Muscle layer of colon (tissue), 2 donors: ENCODE measurements around the gene WWC1.

Experiments used
- H3K27ac ChIP-seq: one replicate; pipeline ENCODE4 v1.7.0; 2013; ENCODE audit warnings: low read depth, mild to moderate bottlenecking, low read length, moderate library complexity
- H3K27me3 ChIP-seq, 2 donors: one replicate each; pipeline ENCODE4 v1.7.0; 2013; ENCODE audit warnings: low read length in 2 of 2, mild to moderate bottlenecking in 2 of 2; ENCODE audit not compliant: insufficient read depth in 2 of 2, control insufficient read depth in 1 of 2
- H3K36me3 ChIP-seq: one replicate; pipeline ENCODE4 v1.7.0; 2013; ENCODE audit warnings: mild to moderate bottlenecking, low read length; ENCODE audit not compliant: insufficient read depth
- H3K4me1 ChIP-seq: one replicate; pipeline ENCODE4 v1.7.0; 2013; ENCODE audit warnings: mild to moderate bottlenecking, low read length; ENCODE audit not compliant: insufficient read depth
- H3K4me3 ChIP-seq, 2 donors: one replicate each; pipeline ENCODE4 v1.7.0; 2013; ENCODE audit warnings: low read length in 2 of 2, low read depth in 1 of 2, mild to moderate bottlenecking in 1 of 2, moderate library complexity in 1 of 2
- H3K9ac ChIP-seq: one replicate; pipeline ENCODE4 v1.7.0; 2013; ENCODE audit warnings: low read length
- H3K9me3 ChIP-seq: one replicate; pipeline ENCODE4 v1.7.0; 2013; ENCODE audit warnings: mild to moderate bottlenecking, low read length
- donor health status: abdominal sarcoma.
- donor health status: Adenocarcinoma of cecum.

Gene WWC1

GRCh38 chr5:168464641-168465040 is 173.2 kb downstream of the WWC1 start:
- no peak overlapping the region for H3K27ac ChIP-seq

GRCh38 chr5:168467755-168468330 is 176.4 kb downstream of the WWC1 start:
- Histone ChIP-seq H3K9ac (no peak overlapping the region), H3K4me3 (no peak overlapping the region), H3K36me3 (no peaks in the 10 kb centered on the region)

More at GRCh38 chr5:168464641-168465040, 173.2 kb downstream of the WWC1 start:
- no peaks in the 10 kb centered on the region for H3K36me3 ChIP-seq
- H3K9me3 ChIP-seq: no peaks in the 10 kb centered on the region
- H3K4me1 ChIP-seq: no peaks in the 10 kb centered on the region
- H3K27me3 ChIP-seq: no peaks in the 10 kb centered on the region
- H3K4me3 ChIP-seq: no peak overlapping the region
- no peak overlapping the region for H3K9ac ChIP-seq

GRCh38 chr5:168468836-168469235 is 177.4 kb downstream of the WWC1 start:
- Histone ChIP-seq H3K27me3 (no peaks in the 10 kb centered on the region), H3K9me3 (no peaks in the 10 kb centered on the region), H3K27ac (no peak overlapping the region), H3K9ac (no peak overlapping the region), H3K4me1 (no peaks in the 10 kb centered on the region), H3K36me3 (no peaks in the 10 kb centered on the region), H3K4me3 (no peak overlapping the region)

More at GRCh38 chr5:168467755-168468330, 176.4 kb downstream of the WWC1 start:
- Histone ChIP-seq H3K4me1 (no peaks in the 10 kb centered on the region), H3K27me3 (no peaks in the 10 kb centered on the region), H3K27ac (no peak overlapping the region), H3K9me3 (no peaks in the 10 kb centered on the region)

GRCh38 chr5:168469816-168470215 is 178.4 kb downstream of the WWC1 start:
- Histone ChIP-seq H3K4me1 (no peaks in the 10 kb centered on the region), H3K9ac (no peak overlapping the region), H3K27ac (no peak overlapping the region), H3K36me3 (no peaks in the 10 kb centered on the region), H3K27me3 (no peaks in the 10 kb centered on the region), H3K9me3 (no peaks in the 10 kb centered on the region), H3K4me3 (no peak overlapping the region)

- Histone ChIP-seq H3K27me3 (no peaks in the 10 kb centered on the region), H3K9me3 (no peaks in the 10 kb centered on the region), H3K36me3 (no peaks in the 10 kb centered on the region), H3K4me1 (no peaks in the 10 kb centered on the region), H3K4me3 (no peak overlapping the region), H3K27ac (no peak overlapping the region), H3K9ac (no peak overlapping the region)
Measured at GRCh38 chr5:168471785-168472184, 180.3 kb downstream of the WWC1 start.

GRCh38 chr5:168472329-168472728 is 180.9 kb downstream of the WWC1 start:
- Histone ChIP-seq H3K4me1 (no peaks in the 10 kb centered on the region), H3K9ac (no peak overlapping the region), H3K9me3 (no peaks in the 10 kb centered on the region), H3K4me3 (no peak overlapping the region), H3K36me3 (no peaks in the 10 kb centered on the region), H3K27ac (no peak overlapping the region), H3K27me3 (no peaks in the 10 kb centered on the region)

- Histone ChIP-seq H3K27me3 (no peaks in the 10 kb centered on the region), H3K9ac (no peak overlapping the region), H3K36me3 (no peaks in the 10 kb centered on the region), H3K27ac (no peak overlapping the region), H3K4me3 (no peak overlapping the region), H3K9me3 (no peaks in the 10 kb centered on the region), H3K4me1 (no peaks in the 10 kb centered on the region)
Measured at GRCh38 chr5:168474319-168474718, 182.9 kb downstream of the WWC1 start.

GRCh38 chr5:168477060-168477459 is 185.6 kb downstream of the WWC1 start:
- H3K36me3 ChIP-seq: no peaks in the 10 kb centered on the region
- H3K27ac ChIP-seq: no peak overlapping the region
- no peak overlapping the region for H3K4me3 ChIP-seq
- H3K9ac ChIP-seq: no peak overlapping the region
- H3K9me3 ChIP-seq: no peaks in the 10 kb centered on the region
- no peaks in the 10 kb centered on the region for H3K27me3 ChIP-seq
- no peaks in the 10 kb centered on the region for H3K4me1 ChIP-seq

- Histone ChIP-seq H3K4me3 (no peak overlapping the region), H3K27me3 (no peaks in the 10 kb centered on the region), H3K9me3 (no peaks in the 10 kb centered on the region), H3K9ac (no peak overlapping the region), H3K4me1 (no peaks in the 10 kb centered on the region), H3K27ac (no peak overlapping the region), H3K36me3 (no peaks in the 10 kb centered on the region)
Measured at GRCh38 chr5:168479166-168479565, 187.7 kb downstream of the WWC1 start.

- no peaks in the 10 kb centered on the region for H3K36me3 ChIP-seq
- H3K9ac ChIP-seq: no peak overlapping the region
- no peaks in the 10 kb centered on the region for H3K4me1 ChIP-seq
- no peak overlapping the region for H3K4me3 ChIP-seq
- H3K27me3 ChIP-seq: no peaks in the 10 kb centered on the region
- no peaks in the 10 kb centered on the region for H3K9me3 ChIP-seq
- H3K27ac ChIP-seq: no peak overlapping the region
Measured at GRCh38 chr5:168480601-168481000, 189.2 kb downstream of the WWC1 start.

- no peaks in the 10 kb centered on the region for H3K9me3 ChIP-seq
- H3K36me3 ChIP-seq: no peaks in the 10 kb centered on the region
- H3K9ac ChIP-seq: no peak overlapping the region
- no peak overlapping the region for H3K4me3 ChIP-seq
- H3K27me3 ChIP-seq: no peaks in the 10 kb centered on the region
- no peaks in the 10 kb centered on the region for H3K4me1 ChIP-seq
- H3K27ac ChIP-seq: no peak overlapping the region
Measured at GRCh38 chr5:168481330-168481788, 189.9 kb downstream of the WWC1 start.

GRCh38 chr5:168482361-168482760 is 190.9 kb downstream of the WWC1 start:
- no peaks in the 10 kb centered on the region for H3K36me3 ChIP-seq
- no peak overlapping the region for H3K27ac ChIP-seq

More at GRCh38 chr5:168482361-168482760, 190.9 kb downstream of the WWC1 start:
- Histone ChIP-seq H3K27me3 (no peaks in the 10 kb centered on the region), H3K9ac (no peak overlapping the region), H3K9me3 (no peaks in the 10 kb centered on the region), H3K4me1 (peaks cover 3% of the 10 kb centered on the region), H3K4me3 (no peak overlapping the region)
